Endothelial cell of umbilical vein (primary cell): ENCODE results near the gene THSD4. TPM values are rescaled to one million over a fixed set of nuclear protein-coding genes. Genes with fewer than 3 reads are reported as not detected.

Experiments
- BruUV-seq: library from RNA; stranded (reverse); fragments of 400-500 nt; replicated peaks from 2 replicates; lab custom pipeline; 2021; lab: Mats Ljungman, UMichigan
- CTCF ChIA-PET: fragments of 300-600, 350-600 bp; sonication (Branson Sonifier 250); formaldehyde crosslinking; loops from one replicate; lab custom pipeline; 2021; ENCODE audit warnings: antibody characterized with exemption, inconsistent platforms; lab: Charles Lee
- POLR2A ChIA-PET: fragments of 300-600, 350-600 bp; sonication (Branson Sonifier 250); formaldehyde crosslinking; loops from one replicate; lab custom pipeline; 2021; ENCODE audit warnings: antibody characterized with exemption, inconsistent platforms; lab: Charles Lee
- DNase-seq: peaks from one replicate; pipeline ENCODE4 v3.0.0-alpha.2; 2011; ENCODE audit warnings: low read depth, low spot score
- FAIRE-seq: peaks from 2 replicates; lab custom pipeline; 2011; peaks lifted over from hg19 to GRCh38; lab: Jason Lieb, UNC
- H2AFZ ChIP-seq: 2 replicates; pipeline ENCODE4 v1.6.0; 2012; ENCODE audit warnings: low read depth, low read length, control low read depth, inconsistent platforms
- H3K27ac ChIP-seq: 2 replicates; pipeline ENCODE4 v1.5.1; 2011; ENCODE audit warnings: low read depth, mild to moderate bottlenecking, control low read depth, low read length, moderate library complexity; ENCODE audit not compliant: insufficient read depth
- H3K27me3 ChIP-seq, 2 experiments: 2 replicates each; pipeline versions ENCODE4 v1.6.0 to v1.6.1; 2011; ENCODE audit warnings: low read length in 2 of 2, mixed read lengths in 1 of 2; ENCODE audit not compliant: control insufficient read depth in 2 of 2, insufficient read depth in 2 of 2
- H3K36me3 ChIP-seq, 2 experiments: 2 replicates in 1 of 2; 3 replicates in 1 of 2; pipeline ENCODE4 v1.5.1; 2011; ENCODE audit warnings: low read length in 2 of 2, mild to moderate bottlenecking in 1 of 2, moderate library complexity in 1 of 2; ENCODE audit not compliant: control insufficient read depth in 2 of 2, insufficient read depth in 2 of 2; ENCODE audit errors: extremely low read depth in 1 of 2
- H3K4me1 ChIP-seq: 3 replicates; pipeline ENCODE4 v1.5.1; 2011; ENCODE audit warnings: mild to moderate bottlenecking, low read length; ENCODE audit not compliant: control insufficient read depth, insufficient read depth; ENCODE audit errors: extremely low read depth
- H3K4me2 ChIP-seq: 2 replicates; pipeline ENCODE4 v1.6.1; 2011; ENCODE audit warnings: low read length, control low read depth, mixed read lengths; ENCODE audit not compliant: insufficient read depth
- H3K4me3 ChIP-seq, 3 experiments: fragments of 200-600 bp in 1 of 3; sonication (generic), shearing (Covaris generic) in 1 of 3; replicated peaks in 1 of 3; 2 replicates each; pipeline ENCODE4 v1.5.1; 2011 to 2016; ENCODE audit warnings: control low read depth in 3 of 3, low read length in 3 of 3, mild to moderate bottlenecking in 2 of 3, inconsistent platforms in 1 of 3, low read depth in 1 of 3, moderate library complexity in 1 of 3; ENCODE audit not compliant: insufficient read depth in 1 of 3
- H3K79me2 ChIP-seq: 2 replicates; pipeline ENCODE4 v1.6.0; 2012; ENCODE audit warnings: low read length, inconsistent platforms; ENCODE audit not compliant: control insufficient read depth, insufficient read depth
- H3K9ac ChIP-seq: replicated peaks from 2 replicates; pipeline ENCODE3; 2011; ENCODE audit warnings: low read length, control low read depth; ENCODE audit not compliant: insufficient read depth; ENCODE audit errors: extremely low read depth
- H3K9me1 ChIP-seq: replicated peaks from 3 replicates; pipeline ENCODE4 v1.6.0; 2011; ENCODE audit warnings: mild to moderate bottlenecking, low read length; ENCODE audit not compliant: control insufficient read depth, insufficient read depth; ENCODE audit errors: extremely low read depth
- H3K9me3 ChIP-seq: replicated peaks from 2 replicates; pipeline ENCODE4 v1.5.1; 2012; ENCODE audit warnings: low read length, inconsistent platforms; ENCODE audit not compliant: control insufficient read depth, insufficient read depth
- H4K20me1 ChIP-seq: replicated peaks from 2 replicates; pipeline ENCODE3; 2011; ENCODE audit warnings: mild to moderate bottlenecking, low read length; ENCODE audit not compliant: control insufficient read depth, insufficient read depth; ENCODE audit errors: extremely low read depth
- CTCF ChIP-seq, 2 donors: IDR thresholded peaks; 1 replicate in 1 of 2; 2 replicates in 1 of 2; pipeline ENCODE4 v1.5.1; 2011; ENCODE audit warnings: low read length in 2 of 2, mild to moderate bottlenecking in 2 of 2, moderate library complexity in 2 of 2, control low read depth in 1 of 2, inconsistent platforms in 1 of 2, low read depth in 1 of 2; ENCODE audit not compliant: insufficient read depth in 1 of 2; ENCODE audit errors: extremely low read depth in 1 of 2
- EZH2 ChIP-seq: IDR thresholded peaks from 2 replicates; pipeline ENCODE4 v1.6.1; 2012; ENCODE audit warnings: borderline replicate concordance, low read depth, mild to moderate bottlenecking, moderate library complexity, low read length, inconsistent platforms; ENCODE audit not compliant: severe bottlenecking
- FOS ChIP-seq: IDR thresholded peaks from 2 replicates; pipeline ENCODE4 v1.6.1; 2011; ENCODE audit warnings: mild to moderate bottlenecking, low read length, moderate library complexity, borderline replicate concordance; ENCODE audit not compliant: insufficient read depth
- GATA2 ChIP-seq: IDR thresholded peaks from 2 replicates; pipeline ENCODE4 v1.7.0; 2011; ENCODE audit warnings: low read depth, mild to moderate bottlenecking, moderate library complexity, mixed read lengths, low read length; ENCODE audit not compliant: insufficient read length, insufficient read depth
- JUN ChIP-seq: IDR thresholded peaks from 2 replicates; pipeline ENCODE4 v1.6.1; 2011; ENCODE audit warnings: borderline replicate concordance, low read depth; ENCODE audit not compliant: insufficient read length, insufficient read depth
- MAX ChIP-seq: IDR thresholded peaks from 2 replicates; pipeline ENCODE4 v1.6.1; 2011; ENCODE audit not compliant: insufficient read depth, insufficient read length
- MYC ChIP-seq: IDR thresholded peaks from one replicate; pipeline ENCODE4 v1.6.1; 2011; ENCODE audit warnings: mild to moderate bottlenecking, low read depth, low read length
- POLR2A ChIP-seq: IDR thresholded peaks from 2 replicates; pipeline ENCODE4 v1.6.1; 2012; ENCODE audit warnings: low read depth, mild to moderate bottlenecking, control low read depth, low read length
- POLR2AphosphoS5 ChIP-seq: IDR thresholded peaks from 2 replicates; pipeline ENCODE4 v1.6.1; 2012; ENCODE audit warnings: low read depth, mild to moderate bottlenecking, control low read depth, low read length, moderate library complexity; ENCODE audit not compliant: insufficient read depth
- dilution Hi-C: fragments of 300-500 bp; cut with MboI; formaldehyde crosslinking; loops from one replicate; pipeline ENCODE4 v1.15.0; 2019; ENCODE audit warnings: low sequenced_read_pairs; ENCODE audit not compliant: extremely low pct_ligation_motif_present
- intact Hi-C: fragments of 100-400 bp; cut with micrococcal nuclease; formaldehyde crosslinking; loops from one replicate; pipeline ENCODE4 v1.10.0; 2022
- polyA plus RNA-seq, 4 experiments: library from polyadenylated mRNA; depleted of rRNA in 3 of 4; stranded (reverse) in 3 of 4; unstranded in 1 of 4; fragments of >200 nt; gene quantifications; 2 replicates each; pipeline versions ENCODE4 v1.2.1 to v1.2.3, GENCODE V29; 2011 to 2012; ENCODE audit warnings: missing spikeins in 1 of 4
- total RNA-seq: library from RNA; stranded (reverse); gene quantifications from 2 replicates; pipeline ENCODE4 v1.2.3, GENCODE V29; 2021

Gene THSD4
- total and polyA plus RNA-seq, 2 donors (not counting 3 experiments of a cell fraction or from before 2014, with no cell fraction given), result 9.9 to 25.4 TPM

GRCh38 chr15:71259866-71260265 lies 144.6 kb downstream of the THSD4 start:
- Histone ChIP-seq H4K20me1 (no peaks in the 10 kb centered on the region), H2AFZ (no peak overlapping the region), H3K79me2 (no peaks in the 10 kb centered on the region), H3K4me3 (no peak overlapping the region), H3K36me3 (no peaks in the 10 kb centered on the region), H3K27me3 (no peaks in the 10 kb centered on the region), H3K4me2 (no peak overlapping the region), H3K27ac (no peak overlapping the region), H3K9me3 (no peaks in the 10 kb centered on the region), H3K9ac (no peak overlapping the region), H3K9me1 (no peaks in the 10 kb centered on the region), H3K4me1 (no peaks in the 10 kb centered on the region)
- intact Hi-C loops (no loop called here), dilution Hi-C loops (no loop called here)
- BruUV-seq, result no TSS peak
- ChIA-PET POLR2A (no interaction called here), CTCF (no interaction called here)
- DNase-seq (no peak), FAIRE-seq (no peak)
- TF ChIP-seq JUN, result no peak

- Histone ChIP-seq H4K20me1 (no peaks in the 10 kb centered on the region), H3K4me3 (no peak overlapping the region), H3K36me3 (no peaks in the 10 kb centered on the region), H3K27me3 (no peaks in the 10 kb centered on the region), H3K9me1 (no peaks in the 10 kb centered on the region), H2AFZ (no peak overlapping the region), H3K4me1 (no peaks in the 10 kb centered on the region), H3K79me2 (no peaks in the 10 kb centered on the region), H3K27ac (no peak overlapping the region), H3K9me3 (no peaks in the 10 kb centered on the region), H3K4me2 (no peak overlapping the region), H3K9ac (no peak overlapping the region)
- no peak for DNase-seq
- intact Hi-C loops, result no loop called here
- CTCF ChIA-PET, result interaction anchor here (1.2 kb wide), 1 partner anchor 10 kb away, joined by 3 read pairs; no protein-coding TSS in a partner anchor
- no peak for FAIRE-seq
- TF ChIP-seq FOS (no peak), MAX (no peak), POLR2AphosphoS5 (no peak), MYC (no peak), POLR2A (no peak), JUN (no peak), CTCF (IDR thresholded peaks at IDR 0.05; ENCODE audit: extremely low read depth in 1 of 2, insufficient read depth in 1 of 2, low read depth in 1 of 2, low read length in 2 of 2) (no peak), GATA2 (no peak), EZH2 (no peak)
- dilution Hi-C loops, result no loop called here
- POLR2A ChIA-PET, result no interaction called here
- no TSS peak for BruUV-seq
Observed at GRCh38 chr15:71261418-71261817, 146.1 kb downstream of the THSD4 start.
